NCI-H82 (cell line): Measurements from ENCODE around the gene TPCN1.
A peak's percentile ranks its signal among the peaks of the same experiment; 100 is the strongest.

Experiments used
- DNase-seq: peaks from one replicate; lab custom pipeline; 2025; lab: John Stamatoyannopoulos, UW

Gene TPCN1

DNA sequence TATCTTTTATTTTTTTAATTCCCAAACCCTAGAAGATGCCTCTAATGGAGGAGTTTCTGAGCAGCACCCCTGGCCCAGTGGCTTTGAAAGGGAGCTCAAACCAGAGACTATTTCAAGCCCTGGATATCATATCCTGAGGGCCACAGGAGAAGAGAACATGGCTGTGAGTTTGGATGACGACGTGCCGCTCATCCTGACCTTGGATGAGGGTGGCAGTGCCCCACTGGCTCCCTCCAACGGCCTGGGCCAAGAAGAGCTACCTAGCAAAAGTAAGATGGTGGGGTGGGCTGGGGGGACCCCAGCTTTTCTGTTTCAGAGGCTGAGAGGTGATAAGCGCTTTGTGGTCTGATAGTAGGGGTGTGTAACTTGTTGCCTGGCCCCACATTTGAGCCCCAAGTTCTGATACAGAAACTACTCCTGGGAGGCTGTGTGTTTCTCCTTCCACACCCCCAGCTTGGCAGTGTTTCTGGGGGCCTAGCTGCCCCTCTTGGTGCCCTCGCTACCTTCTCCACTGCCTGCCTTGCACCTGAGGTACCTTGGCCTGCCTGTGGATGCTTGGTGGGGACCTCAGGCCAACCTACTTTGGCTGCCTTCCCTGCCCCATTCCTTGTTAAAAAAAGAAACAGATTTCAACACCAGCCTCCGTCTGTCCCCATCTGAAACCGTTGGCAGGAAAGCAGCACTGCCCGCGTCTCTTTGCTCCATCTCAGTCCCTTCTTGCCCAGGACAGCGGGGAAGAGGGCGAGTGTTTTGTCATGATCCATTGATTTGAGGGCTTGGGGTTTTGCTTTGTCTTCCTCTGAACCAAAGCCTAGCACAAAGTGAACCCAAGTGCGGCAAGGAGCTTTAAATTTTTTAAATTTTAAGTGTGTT, 5.7 kb downstream of the TPCN1 start:
- no peak for DNase-seq

DNA sequence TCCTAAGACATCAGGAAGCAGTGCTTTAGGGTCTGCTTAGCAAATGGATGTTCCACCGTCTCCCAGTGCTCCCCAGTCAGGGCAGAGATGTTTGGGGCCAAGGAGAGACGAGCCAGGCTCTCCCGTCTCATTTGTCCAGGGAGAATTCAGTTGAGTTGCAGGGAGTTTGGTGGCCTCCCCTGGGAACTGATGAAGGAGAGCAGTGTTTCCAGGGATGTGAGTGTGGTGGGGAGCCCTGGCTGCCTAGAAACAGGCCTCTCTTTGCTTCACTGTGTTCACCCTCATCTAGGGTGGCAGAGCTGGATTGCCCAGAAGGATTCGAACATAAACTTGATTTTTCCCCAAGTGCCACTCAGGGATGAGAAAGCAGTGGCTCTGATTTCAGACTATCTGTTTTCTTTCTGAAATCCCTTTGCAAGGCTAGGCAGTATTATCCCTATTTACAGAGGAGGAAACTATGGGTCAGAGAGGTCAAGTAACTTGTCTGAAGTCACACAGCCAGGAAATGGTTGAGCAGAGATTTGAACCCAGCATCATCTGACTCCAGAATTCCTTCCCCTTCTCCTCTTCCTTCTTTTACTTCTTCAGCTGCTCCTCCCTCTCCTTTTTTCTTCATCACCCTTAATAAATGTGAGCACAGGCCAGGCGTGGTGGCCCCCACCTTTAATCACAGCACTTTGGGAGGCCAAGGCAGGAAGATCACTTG, 6.6 kb downstream of the TPCN1 start:
- DNase-seq = no peak

DNA sequence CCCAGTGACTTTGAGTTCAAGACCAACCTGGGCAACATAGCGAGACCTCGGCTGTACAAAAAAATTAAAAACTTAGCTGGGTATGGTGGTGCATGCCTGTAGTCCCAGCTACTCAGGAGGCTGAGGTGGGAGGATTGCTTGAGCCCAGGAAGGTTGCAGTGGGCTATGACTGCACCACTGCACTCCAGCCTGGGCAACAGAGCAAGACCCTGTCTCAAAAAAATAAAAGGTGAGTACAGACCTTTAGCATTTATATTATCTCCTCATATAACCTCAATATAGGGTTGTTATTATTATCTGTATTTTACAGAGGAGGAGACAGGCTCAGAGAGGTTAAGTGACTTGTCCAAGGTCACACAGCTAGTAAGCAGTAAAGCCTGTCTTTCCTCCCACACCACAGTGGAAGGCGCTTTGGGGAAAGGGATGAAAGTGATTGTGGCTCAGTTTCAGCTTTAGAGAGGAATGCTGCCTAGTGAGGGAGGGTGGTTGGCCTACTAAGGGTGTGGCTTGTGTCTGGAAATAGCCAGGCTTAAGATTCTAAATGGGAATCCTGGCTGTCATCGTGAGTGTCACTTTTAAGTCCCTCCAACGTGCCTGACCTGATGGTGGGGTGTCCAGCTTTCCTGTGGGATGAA, 7.2 kb downstream of the TPCN1 start:
- DNase-seq = no peak

DNA sequence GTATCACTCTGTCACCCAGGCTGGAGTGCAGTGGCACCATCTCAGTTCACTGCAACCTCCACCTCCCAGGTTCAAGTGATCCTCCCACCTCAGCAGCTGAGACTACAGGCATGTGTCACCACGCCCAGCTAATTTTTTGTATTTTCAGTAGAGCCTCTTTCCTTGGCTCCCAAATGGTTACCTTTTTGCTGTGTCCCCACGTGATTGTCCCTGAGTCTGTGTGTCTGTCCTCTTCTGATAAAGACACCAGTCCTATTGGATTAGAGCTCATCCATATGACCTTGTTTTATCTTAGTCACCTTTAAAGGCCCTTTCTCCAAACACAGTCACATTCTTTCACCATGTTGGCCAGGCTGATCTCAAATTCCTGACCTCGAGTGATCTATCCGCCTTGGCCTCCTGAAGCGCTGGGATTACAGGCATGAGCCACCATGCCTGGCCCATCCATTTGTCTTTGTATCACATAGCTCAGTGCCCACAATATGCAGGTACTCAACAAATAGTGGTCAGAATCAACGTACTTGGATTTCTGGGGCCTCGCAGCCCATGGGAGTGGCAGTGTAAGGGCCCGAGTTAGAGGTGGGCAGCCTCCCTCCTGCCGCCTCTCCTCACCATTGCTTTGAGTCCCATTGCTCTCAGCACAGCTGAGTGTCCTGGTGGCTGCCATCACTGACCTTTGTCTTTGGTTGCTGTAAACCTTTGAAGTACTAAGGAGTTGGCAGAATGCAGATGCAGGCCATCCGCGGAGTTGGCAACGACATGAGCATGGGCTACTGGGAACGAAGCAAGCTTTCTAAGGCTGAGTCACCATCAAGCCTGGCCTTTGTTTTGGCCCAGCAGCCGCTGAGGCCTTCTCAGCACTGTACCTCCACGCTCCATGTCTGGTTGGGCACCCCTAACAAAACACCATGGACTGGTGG, 9.3 kb downstream of the TPCN1 start:
- no peak for DNase-seq

DNA sequence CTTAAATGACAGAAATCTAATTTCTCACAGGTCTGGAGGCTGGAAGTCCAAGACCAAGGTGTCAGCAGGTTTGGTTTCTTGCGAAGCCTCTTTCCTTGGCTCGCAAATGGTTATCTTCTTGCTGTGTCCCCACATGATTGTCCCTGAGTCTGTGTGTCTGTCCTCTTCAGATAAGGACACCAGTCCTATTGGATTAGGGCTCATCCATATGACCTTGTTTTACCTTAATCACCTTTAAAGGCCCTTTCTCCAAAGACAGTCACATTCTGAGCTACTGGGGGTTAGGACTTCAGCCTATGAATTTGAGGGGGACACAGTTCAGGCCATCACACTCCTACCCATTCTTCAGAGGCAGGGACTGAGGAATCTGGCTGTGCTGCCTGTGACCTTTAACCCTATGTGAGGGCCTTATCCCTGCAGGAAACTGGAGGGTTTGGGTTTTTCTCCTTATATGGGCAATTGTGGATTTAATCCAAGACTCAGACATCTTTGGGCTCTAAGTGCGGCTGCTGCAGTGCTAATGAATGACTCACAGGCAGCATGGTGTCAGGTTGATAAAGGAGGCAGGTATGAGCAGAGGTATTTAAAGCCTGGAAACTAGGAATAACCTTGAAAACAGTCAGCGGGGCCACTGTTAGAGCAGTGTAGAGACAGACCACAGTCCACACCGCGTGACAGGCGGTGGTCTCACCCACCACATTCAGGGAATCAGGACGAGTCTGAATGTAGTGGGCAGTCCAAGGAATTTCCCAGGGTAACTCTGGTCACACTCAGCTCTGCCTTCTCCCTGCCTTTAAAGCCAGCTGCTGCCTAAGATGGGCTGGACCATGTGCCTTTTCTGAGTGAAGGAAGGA, 10.2 kb downstream of the TPCN1 start:
- no peak for DNase-seq

DNA sequence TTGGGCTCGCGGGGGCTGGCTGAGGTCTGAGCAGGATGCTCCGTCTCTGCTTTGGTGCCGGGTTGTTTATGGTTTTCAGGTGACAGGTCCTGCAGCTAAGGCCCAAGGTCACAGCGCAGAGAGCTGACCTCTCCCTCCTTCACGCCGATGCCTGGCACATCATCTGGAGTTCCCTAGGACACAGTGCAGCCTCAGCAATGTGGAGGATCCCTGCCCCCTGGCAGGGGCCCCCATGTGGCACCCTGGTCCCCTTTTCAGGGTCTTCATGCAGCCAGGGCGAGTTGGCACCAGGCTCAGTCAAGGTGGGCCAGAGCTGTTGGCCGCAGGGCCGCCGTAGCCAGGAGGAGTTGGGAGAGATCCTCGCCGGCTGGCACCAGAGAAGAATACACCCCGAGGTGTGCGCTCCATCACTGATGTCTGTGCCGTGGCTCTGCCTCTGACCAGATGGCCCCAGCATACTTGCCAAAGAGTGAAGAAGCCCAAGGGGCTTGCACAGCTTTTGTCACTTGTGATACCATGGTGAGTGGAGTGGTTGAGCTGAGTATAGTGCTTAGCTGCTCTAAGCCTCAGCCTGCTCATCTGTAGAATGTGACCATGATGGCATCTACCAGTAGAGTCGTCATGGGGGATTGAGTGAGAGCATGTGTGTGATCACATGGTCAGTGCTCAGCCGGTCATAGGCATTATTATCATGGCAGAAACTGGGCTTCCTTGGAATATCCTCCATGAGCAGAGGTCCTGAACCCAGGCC, 11.0 kb downstream of the TPCN1 start:
- no peak for DNase-seq

- DNase-seq = no peak
Measured at GRCh38 chr12:113232840-113233585, 11.7 kb downstream of the TPCN1 start.

DNA sequence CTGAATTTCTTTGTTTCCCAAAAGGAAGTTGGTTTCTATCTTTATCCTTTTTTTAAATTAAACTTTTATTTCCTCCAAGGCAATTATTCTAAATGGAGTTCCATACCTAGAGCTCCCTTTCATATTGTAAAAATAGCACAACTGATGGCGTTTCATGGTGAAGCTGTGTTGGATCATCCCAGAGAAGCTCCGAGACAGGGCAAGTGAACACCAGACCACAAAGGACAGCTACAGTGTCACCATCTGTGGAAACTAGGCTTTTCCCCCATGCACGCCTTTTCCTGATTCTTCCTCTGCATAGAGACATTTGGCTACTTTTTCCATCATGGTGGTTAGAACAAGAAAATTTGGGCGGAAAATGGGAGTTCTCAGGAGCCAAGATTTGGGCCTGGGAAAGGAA, 12.7 kb downstream of the TPCN1 start:
- no peak for DNase-seq

DNA sequence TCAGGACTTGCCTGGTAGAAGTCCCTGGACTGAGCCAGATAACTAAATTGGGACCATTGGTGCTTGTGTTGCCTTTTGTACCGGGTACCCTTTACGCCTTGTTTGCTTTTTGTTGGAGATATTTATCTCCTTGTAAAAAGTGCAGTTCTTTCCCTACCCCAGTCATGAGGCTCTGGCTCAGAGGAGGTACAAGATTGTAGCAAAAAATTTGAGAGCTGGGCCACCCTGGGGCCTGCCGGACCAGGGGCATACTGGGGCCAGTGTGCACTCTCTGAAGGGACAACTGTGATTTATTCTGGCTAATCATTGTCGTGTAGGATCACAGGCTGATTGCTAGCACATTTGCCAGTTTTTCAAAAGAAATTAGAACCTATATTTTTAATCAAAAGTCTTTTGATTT, 13.2 kb downstream of the TPCN1 start:
- DNase-seq = no peak

DNA sequence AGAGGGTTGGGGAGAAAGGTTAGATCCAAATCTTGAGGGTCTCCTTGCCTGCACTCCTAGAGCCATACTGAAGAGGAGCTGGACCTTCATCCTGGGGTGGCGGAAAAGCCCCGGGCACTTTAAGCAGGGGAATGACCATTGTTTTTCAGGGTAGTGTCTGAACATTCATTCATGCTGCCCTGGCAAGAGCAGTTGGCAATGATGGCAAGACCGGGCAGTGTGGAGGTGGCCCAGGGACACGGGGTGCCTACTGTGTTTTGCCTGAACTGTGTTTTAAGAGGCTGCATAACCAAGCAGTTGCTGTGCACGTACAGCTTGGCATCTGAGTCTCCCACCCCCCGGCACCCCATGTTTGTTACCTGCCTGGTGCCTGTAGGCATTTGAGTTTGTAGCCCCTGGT, 14.7 kb downstream of the TPCN1 start:
- no peak for DNase-seq

DNA sequence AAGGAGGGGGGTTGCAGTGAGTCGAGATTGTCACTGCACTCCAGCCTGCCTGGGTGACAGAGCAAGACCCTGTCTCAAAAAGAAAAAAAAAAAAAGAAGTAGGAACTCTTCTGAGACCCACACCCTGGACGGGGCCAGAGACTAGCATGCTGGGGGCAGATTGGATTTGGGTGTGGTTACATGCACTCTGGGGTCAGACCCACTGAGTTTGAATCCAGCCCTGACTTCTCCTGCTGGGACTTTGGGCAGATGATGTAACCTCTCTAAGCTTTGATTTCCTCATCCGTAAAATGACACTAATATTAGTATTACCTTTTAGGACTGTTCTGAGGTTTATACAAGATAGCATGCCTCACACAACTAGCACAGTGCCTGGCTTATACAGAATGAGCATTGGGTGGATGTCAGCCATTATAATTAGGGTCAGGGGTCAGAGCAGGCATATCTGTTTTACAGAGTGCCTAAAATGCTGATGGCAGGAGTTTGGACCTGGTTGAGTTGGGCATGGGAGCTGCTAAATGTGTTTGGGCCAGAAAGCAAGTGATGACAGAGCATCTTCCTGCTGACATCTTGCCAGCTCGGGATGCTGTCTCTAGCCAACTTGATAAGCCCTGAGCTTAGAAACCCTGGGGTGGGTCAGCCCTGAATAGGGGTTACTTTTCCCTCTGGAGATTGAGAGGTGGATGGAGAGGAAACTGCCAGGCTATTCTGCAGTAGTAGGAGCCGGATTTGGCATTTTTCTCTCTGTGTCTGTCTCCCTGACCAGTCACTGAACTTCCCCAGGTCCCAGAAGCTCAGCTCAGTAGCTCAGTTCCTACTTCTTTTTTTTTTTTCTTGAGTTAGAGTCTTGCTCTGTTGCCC, 15.5 kb downstream of the TPCN1 start:
- no peak for DNase-seq

- no peak for DNase-seq
Measured at GRCh38 chr12:113237748-113238147, 16.5 kb downstream of the TPCN1 start.

- no peak for DNase-seq
Measured at GRCh38 chr12:113238309-113238708, 17.0 kb downstream of the TPCN1 start.

GRCh38 chr12:113239288-113239771, 18.1 kb downstream of the TPCN1 start:
- DNase-seq = no peak

DNA sequence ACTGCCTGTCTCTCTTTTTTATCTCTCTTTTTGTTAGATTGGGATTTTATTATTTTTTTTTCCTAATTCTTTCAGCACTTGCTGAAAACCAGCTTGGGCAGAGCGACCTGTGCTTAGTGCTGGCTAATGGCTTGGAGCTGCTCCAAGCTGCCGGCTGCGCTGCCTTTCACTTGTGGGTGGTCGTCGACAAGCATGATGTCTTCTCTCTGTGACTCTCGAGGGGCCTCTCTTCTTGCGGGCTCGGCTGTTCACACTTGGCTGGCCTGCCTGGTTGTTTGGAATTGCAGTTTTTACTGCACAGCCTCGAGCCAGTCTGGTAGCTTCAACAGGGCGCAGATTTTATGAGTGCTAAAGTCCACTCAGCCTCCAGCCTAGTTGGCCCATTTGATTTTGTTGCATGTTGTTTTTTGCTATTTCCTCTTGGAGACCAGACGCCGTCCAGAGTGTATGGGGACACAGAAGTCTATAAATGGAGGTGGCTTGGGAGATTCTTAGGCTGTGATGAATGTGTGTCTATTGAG, 18.6 kb downstream of the TPCN1 start:
- DNase-seq = no peak

DNA sequence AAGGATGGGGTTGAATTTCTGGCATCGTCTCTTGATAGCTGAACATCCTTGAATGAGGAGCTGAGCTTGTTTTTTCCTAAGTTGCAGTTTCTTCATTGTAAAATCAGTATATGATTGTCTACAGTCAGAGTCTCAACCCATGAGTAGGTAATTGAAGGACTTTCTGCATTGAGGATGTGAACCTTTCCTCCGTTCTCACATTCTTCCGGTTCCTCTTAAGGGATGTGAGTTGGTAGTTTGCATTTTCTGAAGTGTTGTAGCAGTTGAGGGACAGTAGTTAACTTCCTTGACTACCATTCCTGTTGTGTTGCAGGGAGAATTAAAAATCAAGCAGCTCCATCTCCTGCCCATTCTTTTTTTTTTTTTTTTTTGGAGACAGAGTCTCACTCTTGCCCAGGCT, 19.1 kb downstream of the TPCN1 start:
- no peak for DNase-seq

DNA sequence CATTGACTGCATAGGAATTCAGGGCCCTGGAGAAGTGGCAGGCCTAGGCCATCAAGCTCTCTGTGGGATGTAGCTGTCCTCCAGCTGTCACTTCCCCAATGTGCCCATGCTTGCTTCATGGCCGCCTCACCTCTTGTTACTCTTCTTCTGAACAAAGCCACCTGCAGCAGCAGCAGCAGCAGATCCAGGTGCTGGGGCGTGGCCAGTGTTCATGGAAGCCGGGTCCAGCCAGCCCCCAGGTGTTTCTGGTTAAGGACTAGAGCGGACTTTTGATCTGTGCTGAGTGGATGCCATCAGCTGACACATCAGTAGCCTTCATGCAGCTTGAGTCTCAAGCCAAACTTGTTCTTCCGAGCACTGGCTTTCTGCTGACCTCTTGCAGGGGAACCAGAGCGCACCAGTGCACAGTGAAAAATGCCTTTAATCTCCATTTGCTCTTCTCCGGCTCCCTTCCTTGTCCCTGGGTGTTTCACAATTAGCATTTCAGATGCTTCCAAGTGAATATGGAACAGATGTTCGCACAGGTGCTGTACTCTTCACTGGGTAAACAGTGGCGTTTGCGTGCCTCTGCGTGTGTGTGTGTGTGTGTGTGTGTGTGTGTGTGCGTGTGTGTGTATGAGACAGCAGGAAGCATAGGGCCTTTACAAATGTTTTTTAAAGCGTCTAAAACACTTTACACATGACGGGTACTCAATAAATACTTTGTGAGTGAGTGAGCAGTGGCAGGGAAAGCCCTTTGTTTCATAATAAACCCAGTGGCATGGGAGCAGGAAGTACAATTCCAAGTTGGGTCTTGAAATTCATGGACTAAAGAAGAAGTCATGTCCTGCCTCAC, 20.1 kb downstream of the TPCN1 start:
- DNase-seq = peak; percentile 83
